Measurements from ENCODE around the gene COX6A2.
"Not testable (repeated sequence)": the region's sequence is repeated elsewhere in the genome, so short reads cannot be mapped to it uniquely, and the experiment has no call there.

The COX6A2 gene

DNA sequence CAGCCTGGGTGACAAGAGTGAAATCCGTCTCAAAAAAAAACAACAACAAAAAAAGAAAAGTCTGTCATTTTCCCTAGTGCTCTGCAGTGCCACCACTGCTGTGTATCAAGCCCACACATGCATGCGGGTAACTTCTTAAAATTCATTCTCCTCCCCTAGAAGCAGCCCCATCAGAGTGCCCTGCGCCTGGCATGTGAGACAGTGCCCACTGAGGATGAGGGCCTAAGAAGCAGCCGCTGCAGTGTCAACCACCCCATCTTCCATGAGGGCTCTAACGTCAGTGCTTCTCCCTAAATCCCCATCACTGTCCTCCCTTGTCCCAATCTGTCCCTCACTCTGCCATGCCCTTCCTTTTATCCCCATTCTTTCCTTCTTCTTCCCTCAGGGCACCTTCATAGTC lies 10.2 kb downstream of the COX6A2 start:
- in situ Hi-C loops (cut with HindIII; ENCODE audit: low pct_ligation_motif_present, low pct_unique_long_range_greater_than_20kb, low sequenced_read_pairs), result no loop called here

DNA sequence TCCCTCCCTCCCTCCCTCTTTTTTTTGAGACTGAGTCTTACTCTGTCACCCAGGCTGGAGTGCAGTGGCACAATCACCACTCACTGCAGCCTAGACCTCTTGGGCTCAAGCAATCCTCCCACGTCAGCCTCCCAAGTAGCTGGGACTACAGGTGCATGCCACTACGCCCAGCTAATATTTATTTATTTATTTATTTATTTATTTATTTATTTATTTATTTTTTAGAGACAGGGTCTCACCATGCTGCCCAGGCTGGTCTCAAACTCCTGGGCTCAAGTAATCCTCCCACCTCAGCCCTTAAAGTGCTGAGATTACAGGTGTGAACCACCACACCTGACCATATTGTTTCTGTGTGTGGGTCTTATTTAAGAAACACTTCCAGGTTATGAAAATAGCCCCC lies 11.1 kb downstream of the COX6A2 start:
- DNase-seq; in situ Hi-C loops (cut with HindIII; ENCODE audit: low pct_ligation_motif_present, low pct_unique_long_range_greater_than_20kb, low sequenced_read_pairs): not testable (repeated sequence)

More for the DNA sequence above, 10.2 kb downstream of the COX6A2 start:
- DNase-seq, result no peak

DNA sequence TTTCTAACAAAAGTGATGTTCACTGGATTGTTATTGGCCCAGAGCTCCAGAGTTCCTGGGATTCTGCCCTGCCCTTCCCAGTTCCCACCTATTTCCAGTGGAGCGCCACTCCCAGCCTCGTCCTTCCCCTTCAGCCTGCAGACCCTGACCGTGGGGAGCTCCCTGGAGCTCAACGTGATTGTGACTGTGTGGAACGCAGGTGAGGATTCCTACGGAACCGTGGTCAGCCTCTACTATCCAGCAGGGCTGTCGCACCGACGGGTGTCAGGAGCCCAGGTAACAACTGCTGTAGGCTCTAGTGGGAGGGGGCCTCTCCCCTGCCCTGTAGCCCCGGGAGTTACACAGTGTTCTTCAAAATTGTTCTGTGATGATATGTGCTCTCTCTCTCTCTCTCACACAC lies 11.8 kb downstream of the COX6A2 start:
- DNase-seq, result no peak
- in situ Hi-C loops (cut with HindIII; ENCODE audit: low pct_ligation_motif_present, low pct_unique_long_range_greater_than_20kb, low sequenced_read_pairs), result no loop called here

DNA sequence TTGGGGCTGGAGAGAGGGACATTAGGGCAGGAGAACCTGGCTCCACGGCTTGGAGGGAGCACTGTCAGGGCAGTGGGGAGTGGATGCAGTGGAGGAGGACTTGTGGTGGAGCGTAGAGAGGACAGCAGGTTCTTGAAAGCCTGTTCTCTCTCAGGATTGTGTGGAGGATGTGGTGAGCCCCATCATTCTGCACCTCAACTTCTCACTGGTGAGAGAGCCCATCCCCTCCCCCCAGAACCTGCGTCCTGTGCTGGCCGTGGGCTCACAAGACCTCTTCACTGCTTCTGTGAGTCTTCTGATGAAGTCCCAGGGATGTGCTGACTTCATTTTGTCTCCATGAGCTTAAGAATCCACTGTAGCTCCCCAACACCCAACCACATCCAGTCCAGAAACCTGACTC lies 13.5 kb downstream of the COX6A2 start:
- DNase-seq, result no peak
- in situ Hi-C loops (cut with HindIII; ENCODE audit: low pct_ligation_motif_present, low pct_unique_long_range_greater_than_20kb, low sequenced_read_pairs), result no loop called here

DNA sequence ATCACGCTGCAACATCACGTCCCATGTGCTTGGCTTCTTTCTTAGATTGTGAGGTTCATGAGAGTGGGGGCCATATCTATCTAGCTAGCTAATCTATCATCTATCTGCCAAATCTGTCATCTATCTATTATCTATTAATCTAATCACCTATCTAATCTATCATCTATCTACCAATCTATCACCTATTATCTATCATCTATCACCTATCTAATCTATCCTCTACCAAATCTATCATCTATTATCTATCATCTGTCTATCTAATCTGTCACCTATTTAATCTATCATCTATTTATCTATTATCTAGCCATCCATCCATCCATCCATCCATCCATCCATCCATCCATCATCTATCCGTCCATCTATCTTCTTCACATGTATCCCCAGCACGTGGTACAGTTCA lies 14.2 kb downstream of the COX6A2 start:
- DNase-seq, result no peak
- in situ Hi-C loops (cut with HindIII; ENCODE audit: low pct_ligation_motif_present, low pct_unique_long_range_greater_than_20kb, low sequenced_read_pairs), result no loop called here

DNA sequence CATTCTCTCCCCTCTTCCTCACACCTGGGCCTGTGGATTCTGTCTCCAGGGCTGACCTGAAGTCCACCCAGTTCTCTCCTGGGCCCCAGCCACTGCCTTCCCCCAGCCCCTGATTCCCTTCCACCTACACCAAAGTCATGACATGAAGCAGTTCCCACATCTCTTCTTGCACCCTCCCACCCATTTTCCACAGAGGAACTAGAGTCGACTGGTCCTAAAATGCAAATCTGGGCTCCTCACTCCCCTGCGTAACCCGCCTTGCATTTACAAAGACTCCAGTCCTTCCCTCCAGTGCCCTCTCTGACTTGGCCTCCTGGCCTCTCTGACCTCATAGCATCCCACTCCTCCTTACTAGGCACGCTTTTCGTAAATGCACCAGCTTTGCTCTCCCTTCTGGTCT lies 14.8 kb downstream of the COX6A2 start:
- no peak for DNase-seq
- in situ Hi-C loops (cut with HindIII; ENCODE audit: low pct_ligation_motif_present, low pct_unique_long_range_greater_than_20kb, low sequenced_read_pairs), result no loop called here

DNA sequence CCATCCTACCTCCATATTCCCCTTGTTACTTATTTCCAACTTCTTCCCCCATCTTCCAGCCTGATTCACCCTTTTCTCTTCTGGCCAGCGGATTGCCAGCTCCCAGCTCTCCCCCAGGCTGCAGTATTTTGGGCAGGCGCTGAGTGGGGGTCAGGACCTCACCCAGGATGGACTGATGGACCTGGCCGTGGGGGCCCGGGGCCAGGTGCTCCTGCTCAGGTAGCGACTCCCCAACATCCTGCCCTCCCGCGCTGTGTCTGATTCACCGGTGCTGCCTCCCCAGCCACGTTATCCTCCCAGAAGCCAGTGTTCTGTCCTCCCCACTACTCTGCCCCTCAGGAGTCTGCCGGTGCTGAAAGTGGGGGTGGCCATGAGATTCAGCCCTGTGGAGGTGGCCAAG lies 15.4 kb downstream of the COX6A2 start:
- in situ Hi-C loops (cut with HindIII; ENCODE audit: low pct_ligation_motif_present, low pct_unique_long_range_greater_than_20kb, low sequenced_read_pairs), result no loop called here
- no peak for DNase-seq

DNA sequence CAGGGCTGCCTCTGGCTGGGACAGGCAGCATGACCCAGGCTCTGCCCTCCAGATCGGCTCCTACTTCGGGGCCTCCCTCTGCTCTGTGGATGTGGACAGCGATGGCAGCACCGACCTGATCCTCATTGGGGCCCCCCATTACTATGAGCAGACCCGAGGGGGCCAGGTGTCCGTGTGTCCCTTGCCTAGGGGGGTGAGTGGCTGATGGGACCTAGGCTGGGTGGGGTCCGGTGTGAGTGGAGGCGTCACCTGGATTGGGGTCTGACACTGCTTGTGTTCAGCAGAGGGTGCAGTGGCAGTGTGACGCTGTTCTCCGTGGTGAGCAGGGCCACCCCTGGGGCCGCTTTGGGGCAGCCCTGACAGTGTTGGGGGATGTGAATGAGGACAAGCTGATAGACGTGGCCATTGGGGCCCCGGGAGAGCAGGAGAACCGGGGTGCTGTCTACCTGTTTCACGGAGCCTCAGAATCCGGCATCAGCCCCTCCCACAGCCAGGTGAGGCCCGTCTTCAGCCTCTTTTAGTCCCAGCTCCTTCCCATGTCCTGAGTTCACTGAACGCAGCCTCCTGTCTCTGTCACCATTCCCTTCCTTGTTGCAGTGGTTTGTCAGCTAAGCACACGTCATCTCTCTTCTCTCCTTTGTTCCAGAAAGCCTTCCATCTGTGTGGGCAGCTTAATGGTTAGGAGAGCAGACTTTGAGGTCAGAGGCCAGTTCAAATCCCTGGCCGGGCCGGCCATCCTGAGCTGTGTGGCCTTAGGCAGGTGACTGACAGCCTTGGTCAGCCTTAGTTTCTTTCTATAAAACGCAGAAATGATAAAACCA lies 16.9 kb downstream of the COX6A2 start:
- in situ Hi-C loops (cut with HindIII; ENCODE audit: low pct_ligation_motif_present, low pct_unique_long_range_greater_than_20kb, low sequenced_read_pairs), result no loop called here
- no peak for DNase-seq

DNA sequence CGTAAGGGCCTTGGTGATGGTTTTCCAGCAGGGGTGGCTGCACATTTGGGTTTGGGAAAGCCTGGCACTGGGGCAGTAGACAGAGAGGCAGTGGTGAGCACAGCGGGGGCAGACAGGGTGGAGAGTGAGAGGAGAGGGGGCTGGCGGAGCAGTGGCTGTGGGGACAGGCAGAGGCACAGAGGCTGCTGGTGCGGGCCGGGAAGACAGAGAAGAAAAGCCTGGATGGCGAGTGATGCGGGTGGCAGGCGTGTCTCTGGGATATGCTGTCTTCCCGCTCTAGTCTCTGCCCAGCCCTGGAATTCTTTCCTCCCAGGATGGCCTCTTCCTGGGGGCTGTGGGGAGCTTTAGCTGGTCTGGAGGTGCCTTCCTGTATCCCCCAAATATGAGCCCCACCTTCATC lies 18.1 kb downstream of the COX6A2 start:
- DNase-seq, result no peak
- in situ Hi-C loops (cut with HindIII; ENCODE audit: low pct_ligation_motif_present, low pct_unique_long_range_greater_than_20kb, low sequenced_read_pairs), result no loop called here

DNA sequence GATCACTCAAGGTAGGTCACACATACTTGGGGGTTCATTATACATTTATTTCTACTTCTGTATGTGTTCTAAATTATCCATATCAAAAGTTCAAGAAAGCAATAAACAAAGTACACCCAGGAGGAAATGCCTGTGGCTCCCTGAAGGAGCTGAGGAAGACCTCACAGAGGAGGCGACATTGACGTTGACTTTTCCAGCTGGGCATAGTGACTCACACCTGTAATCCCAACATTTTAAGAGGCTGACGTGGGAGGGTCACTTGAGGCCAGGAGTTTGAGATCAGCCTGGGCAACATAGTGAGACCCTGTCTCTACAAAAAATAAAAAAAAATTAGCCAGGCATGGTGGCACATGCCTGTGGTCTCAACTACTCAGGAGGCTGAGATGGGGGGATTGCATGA lies 18.7 kb downstream of the COX6A2 start:
- no peak for DNase-seq

DNA sequence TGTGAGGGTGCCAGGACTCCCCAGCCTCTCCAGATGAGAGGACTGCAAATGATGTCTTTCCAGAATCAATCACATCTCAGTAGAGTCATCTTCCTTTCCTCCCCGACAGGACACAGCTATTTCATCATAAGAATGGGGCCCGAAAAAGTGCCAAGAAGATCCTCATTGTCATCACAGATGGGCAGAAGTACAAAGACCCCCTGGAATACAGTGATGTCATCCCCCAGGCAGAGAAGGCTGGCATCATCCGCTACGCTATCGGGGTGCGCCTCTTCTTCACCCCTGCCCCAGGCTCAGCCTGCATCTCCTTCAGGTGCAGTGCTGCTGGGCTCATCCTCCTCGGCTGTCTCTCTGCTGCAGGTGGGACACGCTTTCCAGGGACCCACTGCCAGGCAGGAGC lies 20.8 kb downstream of the COX6A2 start:
- in situ Hi-C loops (cut with HindIII; ENCODE audit: low pct_ligation_motif_present, low pct_unique_long_range_greater_than_20kb, low sequenced_read_pairs), result no loop called here
- DNase-seq, result no peak

More for the DNA sequence above, 18.7 kb downstream of the COX6A2 start:
- in situ Hi-C loops (cut with HindIII; ENCODE audit: low pct_ligation_motif_present, low pct_unique_long_range_greater_than_20kb, low sequenced_read_pairs), result no loop called here

DNA sequence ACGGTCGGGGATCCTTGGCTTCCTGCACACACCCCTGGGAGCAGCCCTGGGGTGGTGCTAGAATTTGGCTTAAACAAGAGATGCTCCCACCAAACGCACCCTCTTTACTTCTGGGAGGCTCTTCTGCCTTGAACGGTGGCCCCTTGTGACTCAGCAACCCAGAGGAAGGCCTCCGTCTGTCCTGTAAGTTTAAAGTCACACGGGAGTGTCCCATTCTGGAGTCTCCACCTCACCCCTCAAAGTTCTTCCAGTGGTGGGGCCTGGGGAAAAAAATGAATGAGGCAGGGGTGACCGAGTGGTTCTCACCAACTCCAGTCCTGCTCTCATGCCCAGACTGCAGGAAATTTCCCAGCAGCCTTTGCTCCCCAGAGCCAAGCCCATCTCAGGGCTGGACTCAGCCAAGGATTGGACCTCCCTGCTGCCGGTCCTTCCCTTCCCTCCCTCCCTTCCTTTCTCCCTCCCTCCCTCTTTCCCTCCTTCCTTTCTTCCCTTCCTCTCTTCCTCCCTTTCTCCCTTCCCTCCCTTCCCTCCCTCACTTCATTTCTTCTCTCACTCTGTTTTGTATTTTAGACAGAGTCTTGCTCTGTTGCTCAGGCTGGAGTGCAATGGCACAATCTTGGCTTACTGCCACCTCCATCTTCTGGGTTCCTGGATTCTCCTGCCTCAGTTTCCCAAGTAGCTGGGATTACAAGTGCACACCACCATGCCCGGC lies 23.7 kb downstream of the COX6A2 start:
- in situ Hi-C loops (cut with HindIII; ENCODE audit: low pct_ligation_motif_present, low pct_unique_long_range_greater_than_20kb, low sequenced_read_pairs), result no loop called here
- DNase-seq, result no peak

DNA sequence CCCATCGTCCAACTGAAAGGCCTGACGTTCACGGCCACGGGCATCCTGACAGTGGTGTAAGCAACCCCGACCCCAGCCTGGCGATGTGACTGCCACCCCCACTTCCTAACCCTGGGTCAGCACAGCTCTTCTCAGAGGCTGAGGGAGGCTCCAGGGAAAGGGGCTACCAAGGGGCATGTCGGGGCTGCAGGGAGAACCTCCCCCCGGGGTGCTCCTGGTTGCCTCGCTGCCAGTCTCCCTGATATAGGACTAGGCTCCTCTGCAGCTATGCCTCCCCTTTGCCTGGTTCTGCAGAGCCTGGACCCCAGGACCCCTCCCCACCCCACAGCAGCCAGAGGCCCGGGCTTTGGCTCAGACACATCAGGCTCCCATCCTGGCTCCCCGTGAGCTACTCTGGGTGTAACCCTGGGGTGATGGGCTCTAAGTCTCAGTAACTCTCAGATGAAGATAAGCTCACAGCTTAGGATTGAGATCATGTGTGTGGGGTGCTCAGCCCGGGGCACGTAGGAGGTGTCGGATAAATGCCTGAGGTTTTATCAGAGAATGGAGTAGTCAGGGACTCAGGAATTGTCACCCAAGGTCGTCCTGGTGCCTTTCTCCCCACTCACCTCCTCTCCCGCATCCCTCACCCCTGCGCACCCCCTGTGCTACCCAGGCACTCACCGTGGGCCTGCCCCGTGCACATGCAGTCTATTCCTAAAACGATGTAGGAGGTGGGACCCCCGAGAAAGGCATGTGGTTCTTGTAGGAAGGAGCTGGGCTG lies 24.4 kb downstream of the COX6A2 start:
- in situ Hi-C loops (cut with HindIII; ENCODE audit: low pct_ligation_motif_present, low pct_unique_long_range_greater_than_20kb, low sequenced_read_pairs), result no loop called here
- DNase-seq, result no peak

DNA sequence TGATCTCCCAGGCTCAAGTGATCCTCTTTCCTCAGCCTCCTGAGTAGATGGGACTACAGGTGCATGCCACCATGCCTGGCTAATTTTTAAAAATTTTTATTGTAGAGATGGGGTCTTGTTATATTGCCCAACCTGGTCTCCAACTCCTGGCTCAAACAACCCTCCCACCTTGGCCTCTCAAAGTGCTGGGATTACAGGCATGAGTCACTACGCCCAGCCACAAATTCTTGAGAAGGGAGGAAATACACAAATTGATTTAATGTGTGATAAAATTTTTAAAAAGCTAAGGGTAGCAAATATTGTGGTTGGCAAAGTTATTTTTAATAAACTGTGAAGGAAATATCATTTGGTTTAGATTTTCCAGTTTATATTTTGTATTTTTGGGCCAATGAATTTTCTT lies 25.5 kb downstream of the COX6A2 start:
- in situ Hi-C loops (cut with HindIII; ENCODE audit: low pct_ligation_motif_present, low pct_unique_long_range_greater_than_20kb, low sequenced_read_pairs), result no loop called here
- no peak for DNase-seq

DNA sequence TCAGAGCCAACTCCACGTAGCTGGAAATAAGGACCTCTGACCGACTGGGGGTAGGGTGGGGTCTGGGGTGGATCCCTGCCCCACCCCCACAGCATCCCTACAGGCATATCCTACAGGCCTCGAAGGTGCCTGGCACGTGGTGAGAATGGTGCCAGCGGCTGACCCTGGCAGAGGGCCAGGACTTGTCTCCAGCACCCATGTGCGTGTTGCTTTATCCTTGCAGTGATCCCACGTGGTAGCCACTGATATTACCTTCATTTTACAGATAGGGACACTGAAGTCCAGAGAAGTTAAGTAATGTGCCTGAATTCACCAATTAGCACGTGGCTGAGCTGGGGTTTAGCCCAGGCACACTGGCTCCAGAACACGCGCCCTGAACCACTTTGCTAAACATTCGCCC lies 26.7 kb downstream of the COX6A2 start:
- no peak for DNase-seq
- in situ Hi-C loops (cut with HindIII; ENCODE audit: low pct_ligation_motif_present, low pct_unique_long_range_greater_than_20kb, low sequenced_read_pairs), result no loop called here

DNA sequence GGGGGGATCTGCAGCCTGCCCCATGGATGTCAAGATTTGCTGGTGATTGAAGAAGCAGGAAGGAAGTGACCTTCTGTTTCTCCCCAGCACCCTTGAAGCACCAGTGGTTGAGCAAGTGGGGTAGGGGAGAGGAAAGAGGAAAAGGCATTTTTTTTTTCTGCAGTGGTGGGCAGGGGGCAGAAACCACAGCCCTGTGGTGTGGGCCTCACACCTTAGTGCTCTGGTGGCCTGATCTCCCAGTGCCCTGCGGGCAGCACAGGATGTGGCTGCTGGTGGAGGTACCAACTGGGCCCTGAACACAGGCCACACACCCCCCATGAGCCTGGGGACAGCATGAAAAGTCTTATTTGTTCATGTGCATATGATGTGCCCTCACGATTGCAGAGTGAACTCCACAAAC lies 28.0 kb downstream of the COX6A2 start:
- no peak for DNase-seq
- in situ Hi-C loops (cut with HindIII; ENCODE audit: low pct_ligation_motif_present, low pct_unique_long_range_greater_than_20kb, low sequenced_read_pairs), result no loop called here

DNA sequence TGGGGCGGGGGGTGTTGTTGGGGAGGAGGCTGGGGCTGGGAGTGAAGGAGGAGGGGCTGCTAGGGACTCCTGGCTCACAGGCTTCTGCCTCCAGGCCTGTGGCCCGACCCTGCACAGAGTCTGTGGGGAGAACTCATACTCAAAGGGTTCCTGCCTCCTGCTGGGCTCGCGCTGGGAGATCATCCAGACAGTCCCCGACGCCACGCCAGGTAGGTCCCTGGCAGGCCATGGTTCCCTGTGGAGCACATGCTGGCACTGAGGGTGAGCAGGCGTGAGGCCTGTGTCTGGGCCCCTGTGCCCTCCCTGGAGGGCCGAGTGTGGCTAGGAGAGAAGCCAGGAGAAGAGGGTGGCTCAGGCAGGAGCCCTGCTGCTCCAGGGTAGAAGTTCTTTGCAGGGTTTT lies 30.5 kb downstream of the COX6A2 start:
- DNase-seq, result no peak
- in situ Hi-C loops (cut with HindIII; ENCODE audit: low pct_ligation_motif_present, low pct_unique_long_range_greater_than_20kb, low sequenced_read_pairs), result no loop called here

DNA sequence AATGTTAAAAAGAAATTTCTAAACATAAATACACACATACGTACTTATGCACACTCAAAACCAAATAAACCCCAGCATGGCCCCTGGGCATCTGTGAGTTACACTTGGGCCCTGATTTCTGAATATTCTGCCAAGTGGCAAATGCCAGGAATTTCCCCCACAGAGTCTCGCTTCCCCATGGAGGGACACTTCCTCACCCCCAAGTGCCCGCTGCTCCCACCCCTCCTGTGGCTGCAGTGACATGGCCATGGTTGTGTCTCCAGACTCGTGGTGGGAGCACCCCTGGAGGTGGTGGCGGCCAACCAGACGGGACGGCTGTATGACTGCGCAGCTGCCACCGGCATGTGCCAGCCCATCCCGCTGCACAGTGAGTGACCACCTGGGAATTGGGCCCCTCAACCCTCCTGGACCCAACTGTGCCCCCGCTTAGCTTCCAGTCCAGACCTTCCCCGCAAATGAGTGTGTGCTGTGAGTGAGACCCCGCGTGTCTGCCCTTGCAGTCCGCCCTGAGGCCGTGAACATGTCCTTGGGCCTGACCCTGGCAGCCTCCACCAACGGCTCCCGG lies 31.0 kb downstream of the COX6A2 start:
- no peak for DNase-seq
- in situ Hi-C loops (cut with HindIII; ENCODE audit: low pct_ligation_motif_present, low pct_unique_long_range_greater_than_20kb, low sequenced_read_pairs), result no loop called here

DNA sequence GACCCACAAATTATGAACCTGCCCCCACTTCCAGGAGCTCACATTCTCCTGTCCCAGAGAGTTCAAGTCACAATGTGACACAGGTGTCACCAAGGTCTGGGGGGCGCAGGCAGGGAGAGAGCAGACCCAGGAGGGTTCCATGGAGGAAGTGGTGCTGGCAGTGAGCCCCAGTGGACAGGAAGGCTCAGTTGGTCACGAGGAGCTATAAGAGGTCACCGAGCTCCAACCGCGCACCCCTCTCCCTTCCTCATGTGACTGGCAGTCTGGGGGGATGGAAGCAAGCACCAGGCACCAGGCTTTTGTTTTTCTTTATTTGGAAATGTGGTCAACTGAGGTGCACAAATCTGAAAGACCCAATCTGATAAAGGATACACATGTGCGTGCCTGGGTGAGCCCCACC lies 32.5 kb downstream of the COX6A2 start:
- DNase-seq, result no peak
- in situ Hi-C loops (cut with HindIII; ENCODE audit: low pct_ligation_motif_present, low pct_unique_long_range_greater_than_20kb, low sequenced_read_pairs), result no loop called here
